Measurements from ENCODE around the gene UBE2N. TPM values are rescaled to one million over a fixed set of nuclear protein-coding genes. Genes with fewer than 3 reads are reported as not detected.
A peak's percentile ranks its signal among the peaks of the same experiment; 100 is the strongest.
"Not testable (repeated sequence)": the region's sequence is repeated elsewhere in the genome, so short reads cannot be mapped to it uniquely, and the experiment has no call there.

Gene UBE2N
- total and polyA plus RNA-seq, 10 of the 15 experiments (the other 5 are each of a cell fraction or from before 2014, with no cell fraction given) = 243 to 945 (median 443) TPM

DNA sequence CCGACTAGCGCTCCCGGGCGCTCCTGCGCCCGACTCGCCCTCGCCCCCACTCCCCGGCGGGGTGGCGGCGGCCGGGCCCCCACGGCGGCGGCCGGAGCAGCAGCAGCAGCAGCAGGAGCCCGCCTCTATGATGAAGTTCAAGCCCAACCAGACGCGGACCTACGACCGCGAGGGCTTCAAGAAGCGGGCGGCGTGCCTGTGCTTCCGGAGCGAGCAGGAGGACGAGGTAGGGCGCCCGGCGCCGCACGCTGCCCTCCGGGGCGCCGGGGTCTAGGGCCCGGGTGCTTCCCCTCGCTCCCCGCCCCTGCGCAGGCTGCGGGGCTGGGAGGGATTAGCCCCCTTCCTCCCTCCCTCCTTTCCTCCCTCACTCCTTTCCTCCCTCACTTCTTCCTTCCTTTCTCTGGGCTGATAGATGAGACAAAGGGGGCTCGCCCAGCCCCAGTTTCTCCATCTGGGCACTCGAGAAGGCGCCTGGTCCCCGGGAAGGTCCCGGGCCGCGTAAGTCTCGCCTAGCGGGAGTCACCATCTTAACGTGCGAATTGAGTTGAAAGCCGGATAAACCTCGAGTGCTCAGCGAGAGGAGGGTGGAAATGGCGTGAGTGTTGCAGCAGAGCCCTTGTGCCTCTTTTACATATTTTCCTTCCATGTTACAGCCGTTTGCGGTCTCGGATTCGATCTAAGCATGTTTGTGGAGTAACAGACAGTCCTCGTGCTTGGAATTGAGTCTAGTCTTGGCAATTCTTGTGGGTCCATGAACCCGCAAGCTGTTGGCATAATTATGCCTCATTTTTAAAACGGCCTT is 63.4 kb downstream of the UBE2N start:
- ChIA-PET CTCF (interaction anchor here (0.6 to 7.5 kb wide), 6 partner anchors 19 to 388 kb away, joined by 3 to 93 read pairs (median 69); no protein-coding TSS in a partner anchor), POLR2A (interaction anchor here (0.5 to 3.2 kb wide), 5 partner anchors 8 to 835 kb away, joined by 3 to 26 read pairs (median 7); no protein-coding TSS in a partner anchor), RAD21 (ENCODE audit: unreplicated experiment) (interaction anchor here (0.6 to 6.9 kb wide), 12 partner anchors 11 to 432 kb away, joined by 3 to 133 read pairs (median 14); no protein-coding TSS in a partner anchor), SMC1A (ENCODE audit: uncharacterized antibody, unreplicated experiment) (interaction anchor here (0.8 to 10.4 kb wide), 14 partner anchors 10 to 550 kb away, joined by 3 to 209 read pairs (median 4); no protein-coding TSS in a partner anchor)
- peak; percentile 72 for FAIRE-seq
- DNase-seq (ENCODE audit: low read depth, low spot score); H3K9me3 ChIP-seq (replicated peaks; ENCODE audit: control insufficient read depth, insufficient read depth, low read length); H3K27me3 ChIP-seq (replicated peaks in 1 of 2; ENCODE audit: control insufficient read depth in 2 of 2, insufficient read depth in 2 of 2, low read length in 1 of 2); in situ Hi-C loops (cut with MboI); H3K36me3 ChIP-seq (ENCODE audit: control insufficient read depth in 2 of 2, insufficient read depth in 2 of 2, low read length in 1 of 2); H4K20me1 ChIP-seq (ENCODE audit: control insufficient read depth, insufficient read depth); BruUV-seq (replicated peaks): not testable (repeated sequence)
- under 1% methylated on average over 46 of the region's 64 CpGs for WGBS (ENCODE audit: insufficient coverage, insufficient replicate concordance, low lambda C conversion rate, missing lambda C conversion rate)
- Histone ChIP-seq H3K4me1 (ENCODE audit: control insufficient read depth, insufficient read depth, low read length) (peaks cover 15% of the 10 kb centered on the region), H3K27ac (ENCODE audit: control insufficient read depth, insufficient read depth) (peak overlapping the region; percentile 98), H3K4me2 (ENCODE audit: control insufficient read depth, insufficient read depth) (peak overlapping the region; percentile 58), H3K9ac (ENCODE audit: control insufficient read depth, insufficient read depth, low read length) (peak overlapping the region; percentile 98), H3K4me3 (peak overlapping the region; percentile 87), H3K79me2 (ENCODE audit: control insufficient read depth, insufficient read depth, low read length) (peaks cover 72% of the 10 kb centered on the region), H2AFZ (ENCODE audit: control insufficient read depth, low read depth, low read length) (peak overlapping the region; percentile 69)
- intact Hi-C loops (cut with micrococcal nuclease; ENCODE audit: unreplicated experiment) = loop anchor here (1.0 to 5.0 kb wide), 3 partner anchors 134 to 451 kb away; partner anchors contain the start of gene EEA1
- ATAC-seq = peak; percentile 51
- TF ChIP-seq POLR2A (IDR thresholded peaks at IDR 0.05; ENCODE audit: low read depth, low read length) (peak; percentile 83), BHLHE40 (IDR thresholded peaks at IDR 0.05; ENCODE audit: borderline replicate concordance in 1 of 2, low read depth in 2 of 2, low read length in 1 of 2) (peak in 1 of 2 experiments; percentile 24; a peak in 1 of 4 replicates), GATAD2B (conservative IDR thresholded peaks at IDR 0.05; ENCODE audit: low read depth) (peak; percentile 83), IKZF2 (IDR thresholded peaks at IDR 0.05) (peak in 1 of 2 experiments; percentile 18; a peak in 1 of 4 replicates), POLR2AphosphoS2 (IDR thresholded peaks at IDR 0.05; ENCODE audit: low read depth, low read length) (0 out of 2 replicates have a peak, but pooled peaks have one; percentile 17), TAF1 (IDR thresholded peaks at IDR 0.05; ENCODE audit: borderline replicate concordance, low read depth, low read length) (0 out of 2 replicates have a peak, but pooled peaks have one; percentile 50), LARP7 (IDR thresholded peaks at IDR 0.05) (peak; percentile 70), YY1 (IDR thresholded peaks at IDR 0.05; ENCODE audit: low read depth, low read length) (peak; percentile 73; the same call in 1 of the 2 replicates), NBN (IDR thresholded peaks at IDR 0.05) (peak; percentile 31; the same call in 1 of the 2 replicates), SMAD5 (IDR thresholded peaks at IDR 0.05; ENCODE audit: low read depth) (0 out of 2 replicates have a peak, but pooled peaks have one; percentile 13), PML (IDR thresholded peaks at IDR 0.05; ENCODE audit: low read length) (peak; percentile 58; the same call in 1 of the 2 replicates), DPF2 (IDR thresholded peaks at IDR 0.05) (peak; percentile 81; the same call in 1 of the 2 replicates), MXI1 (IDR thresholded peaks at IDR 0.05; ENCODE audit: low read depth, low read length) (peak; percentile 24; the same call in 1 of the 2 replicates), IKZF1 (conservative IDR thresholded peaks at IDR 0.05) (peak; percentile 69), CREB1 (IDR thresholded peaks at IDR 0.05; ENCODE audit: low read depth) (0 out of 2 replicates have a peak, but pooled peaks have one; percentile 19), POLR2AphosphoS5 (IDR thresholded peaks at IDR 0.05; ENCODE audit: low read length) (peak; percentile 77), RUNX3 (IDR thresholded peaks at IDR 0.05; ENCODE audit: low read length) (0 out of 2 replicates have a peak, but pooled peaks have one; percentile 45), SIN3A (IDR thresholded peaks at IDR 0.05; ENCODE audit: low read depth, low read length) (peak; percentile 71; the same call in 1 of the 2 replicates)
- TF ChIP-seq, protein P1, sequence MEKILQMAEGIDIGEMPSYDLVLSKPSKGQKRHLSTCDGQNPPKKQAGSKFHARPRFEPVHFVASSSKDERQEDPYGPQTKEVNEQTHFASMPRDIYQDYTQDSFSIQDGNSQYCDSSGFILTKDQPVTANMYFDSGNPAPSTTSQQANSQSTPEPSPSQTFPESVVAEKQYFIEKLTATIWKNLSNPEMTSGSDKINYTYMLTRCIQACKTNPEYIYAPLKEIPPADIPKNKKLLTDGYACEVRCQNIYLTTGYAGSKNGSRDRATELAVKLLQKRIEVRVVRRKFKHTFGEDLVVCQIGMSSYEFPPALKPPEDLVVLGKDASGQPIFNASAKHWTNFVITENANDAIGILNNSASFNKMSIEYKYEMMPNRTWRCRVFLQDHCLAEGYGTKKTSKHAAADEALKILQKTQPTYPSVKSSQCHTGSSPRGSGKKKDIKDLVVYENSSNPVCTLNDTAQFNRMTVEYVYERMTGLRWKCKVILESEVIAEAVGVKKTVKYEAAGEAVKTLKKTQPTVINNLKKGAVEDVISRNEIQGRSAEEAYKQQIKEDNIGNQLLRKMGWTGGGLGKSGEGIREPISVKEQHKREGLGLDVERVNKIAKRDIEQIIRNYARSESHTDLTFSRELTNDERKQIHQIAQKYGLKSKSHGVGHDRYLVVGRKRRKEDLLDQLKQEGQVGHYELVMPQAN (conservative IDR thresholded peaks at IDR 0.05) = 0 out of 2 replicates have a peak, but pooled peaks have one; percentile 26
- TF ChIP-seq, protein P2, sequence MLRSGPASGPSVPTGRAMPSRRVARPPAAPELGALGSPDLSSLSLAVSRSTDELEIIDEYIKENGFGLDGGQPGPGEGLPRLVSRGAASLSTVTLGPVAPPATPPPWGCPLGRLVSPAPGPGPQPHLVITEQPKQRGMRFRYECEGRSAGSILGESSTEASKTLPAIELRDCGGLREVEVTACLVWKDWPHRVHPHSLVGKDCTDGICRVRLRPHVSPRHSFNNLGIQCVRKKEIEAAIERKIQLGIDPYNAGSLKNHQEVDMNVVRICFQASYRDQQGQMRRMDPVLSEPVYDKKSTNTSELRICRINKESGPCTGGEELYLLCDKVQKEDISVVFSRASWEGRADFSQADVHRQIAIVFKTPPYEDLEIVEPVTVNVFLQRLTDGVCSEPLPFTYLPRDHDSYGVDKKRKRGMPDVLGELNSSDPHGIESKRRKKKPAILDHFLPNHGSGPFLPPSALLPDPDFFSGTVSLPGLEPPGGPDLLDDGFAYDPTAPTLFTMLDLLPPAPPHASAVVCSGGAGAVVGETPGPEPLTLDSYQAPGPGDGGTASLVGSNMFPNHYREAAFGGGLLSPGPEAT (IDR thresholded peaks at IDR 0.05; ENCODE audit: low read depth) = 0 out of 2 replicates have a peak, but pooled peaks have one; percentile 35
